ENCODE measurements around the gene PKN2. TPM values are rescaled to one million over a fixed set of nuclear protein-coding genes. Genes with fewer than 3 reads are reported as not detected.

Gene PKN2
- total RNA-seq, 1 experiment from 2014 or later, result 32.5 TPM

GRCh38 chr1:88729297-88729696, 45.2 kb downstream of the PKN2 start:
- Histone ChIP-seq H3K9ac (ENCODE audit: extremely low read depth, insufficient read length, low read length) (no peak overlapping the region), H3K56ac (ENCODE audit: insufficient read length, low read depth, low read length) (no peak overlapping the region), H3K4ac (ENCODE audit: low read depth, low read length) (no peak overlapping the region), H3K79me2 (ENCODE audit: insufficient read depth, low read length) (peaks cover 9% of the 10 kb centered on the region; the same call in 1 of the 2 replicates), H3T11ph (ENCODE audit: low read length) (no peak overlapping the region), H3K79me1 (ENCODE audit: insufficient read depth, low read depth, low read length, poor library complexity, severe bottlenecking) (peaks cover 5% of the 10 kb centered on the region), H4K8ac (replicated peaks; ENCODE audit: insufficient read length, low read depth, low read length) (no peak overlapping the region), H3K27ac (ENCODE audit: insufficient read length, low read depth, low read length) (no peak overlapping the region), H3K4me2 (ENCODE audit: insufficient read depth, insufficient read length, low read length) (no peak overlapping the region), H3K9me3 (ENCODE audit: control insufficient read depth, low read depth, low read length) (no peaks in the 10 kb centered on the region), H3K27me3 (ENCODE audit: insufficient read depth, low read length) (no peaks in the 10 kb centered on the region), H4K20me1 (ENCODE audit: control insufficient read depth, insufficient read depth, insufficient read length) (no peaks in the 10 kb centered on the region), H4K5ac (ENCODE audit: insufficient read length, low read depth, low read length) (no peak overlapping the region), H3K14ac (ENCODE audit: insufficient read depth, low read length) (no peak overlapping the region), H2BK120ac (ENCODE audit: low read depth, low read length, poor library complexity, severe bottlenecking) (no peak overlapping the region), H3K4me1 (ENCODE audit: insufficient read depth, low read length) (no peaks in the 10 kb centered on the region), H2BK20ac (ENCODE audit: low read depth, low read length, poor library complexity, severe bottlenecking) (no peak overlapping the region), H2BK15ac (ENCODE audit: low read depth, low read length) (no peak overlapping the region), H3K23ac (ENCODE audit: insufficient read length, low read depth, low read length) (no peak overlapping the region), H2AK5ac (ENCODE audit: insufficient read length, low read length) (no peak overlapping the region), H2BK12ac (ENCODE audit: insufficient read length, low read depth, low read length) (no peak overlapping the region), H3K18ac (ENCODE audit: insufficient read length, low read depth, low read length) (no peak overlapping the region), H3K23me2 (ENCODE audit: insufficient read length, low read depth, low read length, poor library complexity, severe bottlenecking) (no peaks in the 10 kb centered on the region), H4K91ac (ENCODE audit: insufficient read length, low read depth, low read length) (no peak overlapping the region), H2AFZ (ENCODE audit: low read length) (no peak overlapping the region), H2BK5ac (ENCODE audit: insufficient read length, low read length) (no peak overlapping the region)
- no peak for TF ChIP-seq CTCF (conservative IDR thresholded peaks at IDR 0.05)
- H3K27ac Mint-ChIP-seq, result peak overlapping the region in 2 of 3 experiments; percentile 41 to 68; a peak in 3 of 7 replicates
- DNase-seq, result no peak
- peaks cover 6 to 10% of the 10 kb centered on the region in 2 experiments; a peak in 3 of 4 replicates for H3K4me1 Mint-ChIP-seq
- WGBS (ENCODE audit: extremely low coverage, insufficient read length, low lambda C conversion rate), result no CpG with 5 or more reads among the region's 2 CpGs
- no peak overlapping the region for H3K4me3 Mint-ChIP-seq
- H3K36me3 Mint-ChIP-seq (ENCODE audit: insufficient read depth in 1 of 3, low read depth in 3 of 3), result peaks cover 2 to 12% (median 10%) of the 10 kb centered on the region in 3 experiments; a peak in 6 of 7 replicates
- peaks cover 0 to 4% of the 10 kb centered on the region in 2 experiments; a peak in 2 of 5 replicates for H3K9me3 Mint-ChIP-seq
- no peaks in the 10 kb centered on the region for H3K27me3 Mint-ChIP-seq (ENCODE audit: low read depth)
